Fibroblast of mammary gland (primary cell): Measurements from ENCODE around the gene MGP.

ENCODE experiments used
- DNase-seq: peaks from one replicate; pipeline ENCODE4 v3.0.0-alpha.2; 2010; ENCODE audit warnings: low read depth
- H3K4me3 ChIP-seq: 2 replicates; pipeline ENCODE4 v1.5.1; 2011; ENCODE audit warnings: low read depth, mild to moderate bottlenecking, low read length, moderate library complexity; ENCODE audit not compliant: control insufficient read depth
- CTCF ChIP-seq: conservative IDR thresholded peaks from 2 replicates; pipeline ENCODE4 v1.5.1; 2011; ENCODE audit warnings: low read depth, low read length, inconsistent platforms; ENCODE audit not compliant: control insufficient read depth, insufficient read depth

Gene MGP

GRCh38 chr12:14915736-14916135, 30.1 kb upstream of the MGP start:
- no peak for DNase-seq
- no peak for TF ChIP-seq CTCF
- H3K4me3 ChIP-seq, result no peak overlapping the region

- no peak for DNase-seq
- no peak overlapping the region for H3K4me3 ChIP-seq
- no peak for TF ChIP-seq CTCF
Measured at GRCh38 chr12:14913381-14913781, 27.7 kb upstream of the MGP start.

GRCh38 chr12:14911131-14911530, 25.5 kb upstream of the MGP start:
- no peak for DNase-seq
- H3K4me3 ChIP-seq, result no peak overlapping the region
- TF ChIP-seq CTCF, result no peak

- DNase-seq, result peak; percentile 45
- no peak overlapping the region for H3K4me3 ChIP-seq
- no peak for TF ChIP-seq CTCF
Measured at GRCh38 chr12:14910090-14910915, 24.6 kb upstream of the MGP start.

GRCh38 chr12:14907953-14908352, 22.3 kb upstream of the MGP start:
- no peak for TF ChIP-seq CTCF
- H3K4me3 ChIP-seq, result no peak overlapping the region
- no peak for DNase-seq

- DNase-seq, result no peak
- no peak overlapping the region for H3K4me3 ChIP-seq
- TF ChIP-seq CTCF, result no peak
Measured at GRCh38 chr12:14906114-14906513, 20.5 kb upstream of the MGP start.
